SJSA1 (cell line): Measurements from ENCODE around the gene DYRK1A. TPM values are rescaled to one million over a fixed set of nuclear protein-coding genes. Genes with fewer than 3 reads are reported as not detected.
"Not testable (repeated sequence)": the region's sequence is repeated elsewhere in the genome, so short reads cannot be mapped to it uniquely, and the experiment has no call there.

ENCODE experiments used
- DNase-seq, 2 experiments: peaks; one replicate each; pipeline ENCODE4 v3.0.0-alpha.2; 2015 to 2020; ENCODE audit warnings: low spot score in 2 of 2, low read depth in 1 of 2
- H3K27ac ChIP-seq: fragments of 250-450 bp; sonication (Bioruptor Pico); 2 replicates; pipeline ENCODE4 v1.5.1; 2020; ENCODE audit warnings: mild to moderate bottlenecking, moderate library complexity
- H3K27me3 ChIP-seq: fragments of 250-450 bp; sonication (Bioruptor Pico); replicated peaks from 2 replicates; pipeline ENCODE4 v1.5.1; 2020; ENCODE audit warnings: mild to moderate bottlenecking, moderate library complexity
- H3K36me3 ChIP-seq: fragments of 250-450 bp; sonication (Bioruptor Pico); 2 replicates; pipeline ENCODE4 v1.5.1; 2020; ENCODE audit warnings: mild to moderate bottlenecking
- H3K4me1 ChIP-seq: fragments of 250-450 bp; sonication (Bioruptor Pico); replicated peaks from 2 replicates; pipeline ENCODE4 v1.6.1; 2021; ENCODE audit warnings: mild to moderate bottlenecking
- H3K4me3 ChIP-seq: fragments of 250-450 bp; sonication (Bioruptor Pico); 2 replicates; pipeline ENCODE4 v1.5.1; 2020; ENCODE audit warnings: mild to moderate bottlenecking
- H3K9me3 ChIP-seq: fragments of 250-450 bp; sonication (Bioruptor Pico); replicated peaks from 2 replicates; pipeline ENCODE4 v1.5.1; 2020; ENCODE audit warnings: mild to moderate bottlenecking
- total RNA-seq: library from RNA; depleted of rRNA; stranded (reverse); fragments of >200 nt; shearing (Covaris generic); gene quantifications from 2 replicates; pipeline ENCODE4 v1.2.3, GENCODE V29; 2014; rRNA removed

DYRK1A gene
- total RNA-seq, result 39.3 and 51.3 TPM in 2 replicates

GRCh38 chr21:37366482-37367316 lies at the start of gene DYRK1A:
Gene DYRK1A, plus strand, starts transcription at chr21:37366773. Its CDS starts 53,602 bp downstream, at chr21:37420375.
- DNase-seq, result peak; percentile 99
- H3K27ac ChIP-seq, result peak within 1 kb of the TSS; percentile 100

DNA sequence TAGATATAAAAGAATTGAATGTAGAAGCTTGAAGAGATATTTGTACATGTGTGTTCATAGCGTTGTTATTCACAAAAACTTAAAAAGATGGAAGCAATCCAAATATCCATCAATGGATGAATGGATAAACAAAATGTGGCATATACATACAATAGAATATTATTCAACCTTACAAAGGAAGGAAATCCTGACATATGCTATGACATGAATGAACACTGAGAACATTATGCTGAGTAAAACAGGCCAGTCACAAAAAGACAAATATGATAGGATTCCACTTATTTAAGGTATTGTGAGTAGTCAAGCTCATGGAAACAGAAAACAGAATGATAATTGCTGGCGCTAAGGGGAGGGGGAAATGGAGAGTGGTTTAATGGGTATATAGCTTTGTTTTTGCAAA lies 47.0 kb upstream of the DYRK1A start:
- H3K27me3 ChIP-seq, result no peaks in the 10 kb centered on the region
- H3K36me3 ChIP-seq, result no peaks in the 10 kb centered on the region
- DNase-seq, result no peak
- no peaks in the 10 kb centered on the region for H3K9me3 ChIP-seq
- H3K4me1 ChIP-seq, result no peaks in the 10 kb centered on the region
- H3K27ac ChIP-seq, result no peak overlapping the region
- no peak overlapping the region for H3K4me3 ChIP-seq

More at GRCh38 chr21:37366482-37367316, at the start of gene DYRK1A:
- Histone ChIP-seq H3K9me3 (no peaks in the 10 kb centered on the region), H3K36me3 (peaks cover 20% of the 10 kb centered on the region), H3K27me3 (no peaks in the 10 kb centered on the region), H3K4me3 (peak within 1 kb of the TSS; percentile 96), H3K4me1 (peaks cover 32% of the 10 kb centered on the region)

GRCh38 chr21:37322084-37322483 lies 44.5 kb upstream of the DYRK1A start:
- Histone ChIP-seq H3K9me3 (no peaks in the 10 kb centered on the region), H3K4me3 (no peak overlapping the region), H3K4me1 (no peaks in the 10 kb centered on the region), H3K27ac (no peak overlapping the region), H3K36me3 (no peaks in the 10 kb centered on the region), H3K27me3 (no peaks in the 10 kb centered on the region)
- DNase-seq, result no peak

- H3K9me3 ChIP-seq, result no peaks in the 10 kb centered on the region
- H3K27me3 ChIP-seq, result no peaks in the 10 kb centered on the region
- H3K36me3 ChIP-seq, result no peaks in the 10 kb centered on the region
- H3K4me3 ChIP-seq, result no peak overlapping the region
- no peak for DNase-seq
- no peak overlapping the region for H3K27ac ChIP-seq
- H3K4me1 ChIP-seq, result no peaks in the 10 kb centered on the region
Measured at GRCh38 chr21:37324558-37324957, 42.0 kb upstream of the DYRK1A start.

- DNase-seq, H3K36me3 ChIP-seq, H3K9me3 ChIP-seq, H3K27me3 ChIP-seq, H3K27ac ChIP-seq, H3K4me1 ChIP-seq, H3K4me3 ChIP-seq: not testable (repeated sequence)
Measured at GRCh38 chr21:37328147-37328546, 38.4 kb upstream of the DYRK1A start.

DNA sequence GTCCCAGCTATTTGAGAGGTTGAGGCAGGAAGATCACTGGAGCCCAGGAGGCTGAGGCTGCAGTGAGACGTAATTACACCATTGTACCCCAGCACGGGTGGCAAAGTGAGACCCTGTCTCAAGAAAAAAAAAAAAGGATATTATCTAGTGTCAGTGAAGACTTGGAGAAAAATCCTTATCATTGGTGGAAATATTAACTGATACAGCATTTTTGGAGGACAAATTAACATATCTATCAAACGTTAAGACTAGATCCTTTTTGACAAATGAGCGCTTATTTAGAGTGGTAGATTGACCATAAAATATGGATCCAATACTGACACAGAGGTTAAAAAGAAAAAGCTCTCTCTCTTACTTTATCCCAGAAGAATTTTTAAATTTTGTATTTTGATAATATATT lies 35.2 kb upstream of the DYRK1A start:
- Histone ChIP-seq H3K27ac (no peak overlapping the region), H3K36me3 (no peaks in the 10 kb centered on the region), H3K27me3 (0 out of 2 replicates have a peak, but pooled peaks cover 2% of the 10 kb centered on the region), H3K4me1 (no peaks in the 10 kb centered on the region; the same call in 1 of the 2 replicates), H3K4me3 (no peak overlapping the region), H3K9me3 (no peaks in the 10 kb centered on the region)
- DNase-seq, result no peak

- no peak for DNase-seq
- H3K27ac ChIP-seq, result no peak overlapping the region
- no peak overlapping the region for H3K4me3 ChIP-seq
- H3K9me3 ChIP-seq, result no peaks in the 10 kb centered on the region
- 0 out of 2 replicates have a peak, but pooled peaks cover 2% of the 10 kb centered on the region for H3K27me3 ChIP-seq
- peaks cover 18% of the 10 kb centered on the region for H3K4me1 ChIP-seq
- H3K36me3 ChIP-seq, result no peaks in the 10 kb centered on the region
Measured at GRCh38 chr21:37335053-37335452, 31.5 kb upstream of the DYRK1A start.

DNA sequence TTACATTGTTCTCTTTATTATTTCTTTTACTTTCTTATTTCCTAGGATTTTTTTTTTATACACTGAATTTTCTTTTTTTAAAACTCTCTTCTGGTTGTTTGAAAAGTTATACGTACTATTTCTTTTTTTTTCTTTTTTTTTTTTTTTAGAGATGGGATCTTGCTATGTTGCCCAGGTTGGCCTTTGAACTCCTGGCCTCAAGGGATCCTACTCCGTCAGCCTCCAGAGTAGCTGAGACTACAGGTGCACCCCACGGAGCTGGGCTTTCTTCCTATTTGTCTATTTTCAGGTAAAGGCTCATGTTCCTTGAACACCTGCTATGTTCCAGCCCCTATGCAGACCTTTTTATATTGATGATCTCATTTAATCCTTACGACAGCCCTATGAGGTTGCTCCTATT lies 29.4 kb upstream of the DYRK1A start:
- DNase-seq, result no peak
- H3K36me3 ChIP-seq, result no peaks in the 10 kb centered on the region
- no peak overlapping the region for H3K4me3 ChIP-seq
- H3K27ac ChIP-seq, result no peak overlapping the region
- H3K9me3 ChIP-seq, result no peaks in the 10 kb centered on the region
- H3K4me1 ChIP-seq, result peaks cover 18% of the 10 kb centered on the region
- 0 out of 2 replicates have a peak, but pooled peaks cover 2% of the 10 kb centered on the region for H3K27me3 ChIP-seq

DNA sequence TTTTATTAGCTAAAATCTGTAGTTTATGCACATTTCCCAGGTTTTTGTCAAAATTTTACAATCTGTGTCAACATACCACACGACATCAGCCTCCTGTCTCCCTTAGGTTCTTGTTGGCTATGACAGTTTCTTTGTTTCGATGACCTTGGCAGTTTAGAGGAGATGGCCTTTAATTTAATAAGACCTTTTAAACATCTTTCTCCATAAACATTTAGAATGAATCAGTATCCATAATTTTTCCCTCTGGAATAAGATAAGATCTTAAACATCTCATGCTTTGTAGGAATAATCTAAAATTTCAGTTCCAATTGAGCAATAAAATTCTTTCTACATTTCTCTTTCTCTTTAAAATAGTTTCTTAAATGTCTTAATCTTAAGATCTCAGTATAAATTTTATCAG lies 28.7 kb upstream of the DYRK1A start:
- Histone ChIP-seq H3K9me3 (no peaks in the 10 kb centered on the region), H3K4me1 (peaks cover 18% of the 10 kb centered on the region), H3K27me3 (0 out of 2 replicates have a peak, but pooled peaks cover under 1% of the 10 kb centered on the region), H3K27ac (peak overlapping the region; percentile 84; the same call in 1 of the 2 replicates), H3K36me3 (no peaks in the 10 kb centered on the region), H3K4me3 (no peak overlapping the region)
- DNase-seq, result no peak

GRCh38 chr21:37338671-37339551 lies 27.7 kb upstream of the DYRK1A start:
- H3K27ac ChIP-seq, result peak overlapping the region; percentile 84
- no peak overlapping the region for H3K4me3 ChIP-seq

DNA sequence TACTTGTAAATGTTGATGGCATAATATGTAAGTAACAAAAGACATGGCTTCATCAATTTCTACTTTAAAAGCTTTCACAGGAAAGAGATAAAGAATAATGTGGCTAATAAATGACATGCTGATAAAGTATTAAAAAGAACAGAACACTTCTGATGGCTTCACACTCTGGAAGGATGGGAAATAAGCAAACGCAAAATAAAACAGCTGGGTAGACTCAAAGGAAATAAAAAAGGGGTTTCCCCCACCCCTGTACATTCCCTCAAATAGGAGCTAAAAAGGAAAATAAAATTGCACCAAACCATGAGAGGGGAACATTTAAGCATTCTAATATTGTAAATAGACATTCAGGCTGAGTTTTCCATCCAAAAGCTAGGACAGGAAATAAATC lies 27.0 kb upstream of the DYRK1A start:
- no peak for DNase-seq

More at GRCh38 chr21:37338671-37339551, 27.7 kb upstream of the DYRK1A start:
- Histone ChIP-seq H3K27me3 (no peaks in the 10 kb centered on the region), H3K36me3 (no peaks in the 10 kb centered on the region), H3K9me3 (no peaks in the 10 kb centered on the region), H3K4me1 (peaks cover 18% of the 10 kb centered on the region)
- peak; percentile 87 to 90 for DNase-seq

DNA sequence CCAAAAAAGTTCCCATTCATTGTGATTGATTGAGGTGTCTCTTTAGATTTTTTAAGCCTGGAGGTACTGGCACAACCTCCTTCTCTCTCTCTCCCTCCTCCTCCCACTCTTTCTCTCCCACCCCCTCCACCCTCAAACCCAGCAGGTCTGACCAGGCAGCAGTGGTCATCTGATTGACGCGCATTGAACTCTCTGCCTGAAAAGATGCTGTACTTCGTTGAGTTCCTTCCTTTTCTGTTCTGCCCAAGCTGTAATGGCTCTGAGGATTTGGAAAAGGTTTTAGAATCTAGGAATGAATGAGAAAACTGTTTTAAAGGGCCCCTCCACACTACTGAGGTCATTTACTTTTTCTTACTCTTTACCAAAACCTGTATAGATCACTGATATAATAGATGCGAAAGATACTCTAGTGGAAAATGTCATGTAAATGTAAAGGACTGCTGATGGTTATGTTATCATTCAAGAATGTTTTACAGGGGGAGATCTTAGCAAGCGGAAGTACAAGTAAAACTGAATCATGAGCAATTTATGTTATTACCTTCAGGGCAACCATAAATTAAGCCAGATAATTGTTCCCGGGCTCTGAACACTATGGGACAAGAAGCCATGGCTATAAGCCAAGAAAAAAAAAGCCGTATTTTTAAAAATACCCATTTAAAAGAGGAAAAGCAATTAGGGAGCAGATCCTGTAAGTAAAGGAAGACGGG lies 25.2 kb upstream of the DYRK1A start:
- no peak overlapping the region for H3K27ac ChIP-seq
- no peaks in the 10 kb centered on the region for H3K27me3 ChIP-seq
- H3K9me3 ChIP-seq, result no peaks in the 10 kb centered on the region
- peaks cover 18% of the 10 kb centered on the region for H3K4me1 ChIP-seq
- no peak for DNase-seq
- H3K4me3 ChIP-seq, result no peak overlapping the region
- H3K36me3 ChIP-seq, result no peaks in the 10 kb centered on the region

More for the DNA sequence above, 27.0 kb upstream of the DYRK1A start:
- H3K36me3 ChIP-seq, result no peaks in the 10 kb centered on the region
- peak overlapping the region; percentile 84 for H3K27ac ChIP-seq
- H3K4me3 ChIP-seq, result no peak overlapping the region
- H3K27me3 ChIP-seq, result no peaks in the 10 kb centered on the region
- peaks cover 18% of the 10 kb centered on the region for H3K4me1 ChIP-seq
- H3K9me3 ChIP-seq, result no peaks in the 10 kb centered on the region

DNA sequence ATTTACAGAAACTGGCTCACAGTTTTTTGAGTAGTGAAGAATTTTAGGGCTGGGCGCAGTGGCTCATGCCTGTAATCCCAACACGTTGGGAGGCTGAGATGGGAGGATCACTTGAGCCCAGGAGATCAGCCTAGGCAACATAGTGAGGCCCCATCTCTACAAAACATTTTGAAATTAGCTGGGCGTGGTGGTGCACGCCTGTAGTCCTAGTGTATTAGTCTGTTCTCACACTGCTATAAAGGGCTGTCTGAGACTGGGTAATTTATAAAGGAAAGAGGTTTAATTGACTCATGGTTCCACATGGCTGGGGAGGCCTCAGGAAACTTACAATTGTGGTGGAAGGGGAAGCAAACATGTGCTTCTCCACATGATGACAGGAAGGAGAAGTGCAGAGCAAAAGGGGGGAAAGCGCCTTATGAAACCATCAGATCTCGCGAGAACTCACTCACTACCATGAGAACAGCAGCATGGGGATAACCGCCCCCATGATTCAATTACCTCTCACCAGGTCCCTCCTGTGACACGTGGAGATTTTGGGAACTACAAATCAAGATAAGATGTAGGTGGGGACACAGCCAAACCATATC lies 24.4 kb upstream of the DYRK1A start:
- Histone ChIP-seq H3K9me3 (no peaks in the 10 kb centered on the region), H3K4me1 (peaks cover 18% of the 10 kb centered on the region)
- DNase-seq, result no peak

More for the DNA sequence above, 24.4 kb upstream of the DYRK1A start:
- H3K27ac ChIP-seq, result no peak overlapping the region
- no peaks in the 10 kb centered on the region for H3K36me3 ChIP-seq
- no peak overlapping the region for H3K4me3 ChIP-seq
- H3K27me3 ChIP-seq, result no peaks in the 10 kb centered on the region
